GM18873 (cell line): Measurements from ENCODE around the gene CDC42BPG.

Source experiments
- ATAC-seq: cut with Tn5 transposase; IDR thresholded peaks from one replicate; pipeline ENCODE4 v1.9.1; 2021; ENCODE audit warnings: mild to moderate bottlenecking, moderate library complexity, moderate number of reproducible peaks; ENCODE audit not compliant: unreplicated experiment, low FRiP score

Gene CDC42BPG, protein sequence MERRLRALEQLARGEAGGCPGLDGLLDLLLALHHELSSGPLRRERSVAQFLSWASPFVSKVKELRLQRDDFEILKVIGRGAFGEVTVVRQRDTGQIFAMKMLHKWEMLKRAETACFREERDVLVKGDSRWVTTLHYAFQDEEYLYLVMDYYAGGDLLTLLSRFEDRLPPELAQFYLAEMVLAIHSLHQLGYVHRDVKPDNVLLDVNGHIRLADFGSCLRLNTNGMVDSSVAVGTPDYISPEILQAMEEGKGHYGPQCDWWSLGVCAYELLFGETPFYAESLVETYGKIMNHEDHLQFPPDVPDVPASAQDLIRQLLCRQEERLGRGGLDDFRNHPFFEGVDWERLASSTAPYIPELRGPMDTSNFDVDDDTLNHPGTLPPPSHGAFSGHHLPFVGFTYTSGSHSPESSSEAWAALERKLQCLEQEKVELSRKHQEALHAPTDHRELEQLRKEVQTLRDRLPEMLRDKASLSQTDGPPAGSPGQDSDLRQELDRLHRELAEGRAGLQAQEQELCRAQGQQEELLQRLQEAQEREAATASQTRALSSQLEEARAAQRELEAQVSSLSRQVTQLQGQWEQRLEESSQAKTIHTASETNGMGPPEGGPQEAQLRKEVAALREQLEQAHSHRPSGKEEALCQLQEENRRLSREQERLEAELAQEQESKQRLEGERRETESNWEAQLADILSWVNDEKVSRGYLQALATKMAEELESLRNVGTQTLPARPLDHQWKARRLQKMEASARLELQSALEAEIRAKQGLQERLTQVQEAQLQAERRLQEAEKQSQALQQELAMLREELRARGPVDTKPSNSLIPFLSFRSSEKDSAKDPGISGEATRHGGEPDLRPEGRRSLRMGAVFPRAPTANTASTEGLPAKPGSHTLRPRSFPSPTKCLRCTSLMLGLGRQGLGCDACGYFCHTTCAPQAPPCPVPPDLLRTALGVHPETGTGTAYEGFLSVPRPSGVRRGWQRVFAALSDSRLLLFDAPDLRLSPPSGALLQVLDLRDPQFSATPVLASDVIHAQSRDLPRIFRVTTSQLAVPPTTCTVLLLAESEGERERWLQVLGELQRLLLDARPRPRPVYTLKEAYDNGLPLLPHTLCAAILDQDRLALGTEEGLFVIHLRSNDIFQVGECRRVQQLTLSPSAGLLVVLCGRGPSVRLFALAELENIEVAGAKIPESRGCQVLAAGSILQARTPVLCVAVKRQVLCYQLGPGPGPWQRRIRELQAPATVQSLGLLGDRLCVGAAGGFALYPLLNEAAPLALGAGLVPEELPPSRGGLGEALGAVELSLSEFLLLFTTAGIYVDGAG (N-terminal part only)

DNA sequence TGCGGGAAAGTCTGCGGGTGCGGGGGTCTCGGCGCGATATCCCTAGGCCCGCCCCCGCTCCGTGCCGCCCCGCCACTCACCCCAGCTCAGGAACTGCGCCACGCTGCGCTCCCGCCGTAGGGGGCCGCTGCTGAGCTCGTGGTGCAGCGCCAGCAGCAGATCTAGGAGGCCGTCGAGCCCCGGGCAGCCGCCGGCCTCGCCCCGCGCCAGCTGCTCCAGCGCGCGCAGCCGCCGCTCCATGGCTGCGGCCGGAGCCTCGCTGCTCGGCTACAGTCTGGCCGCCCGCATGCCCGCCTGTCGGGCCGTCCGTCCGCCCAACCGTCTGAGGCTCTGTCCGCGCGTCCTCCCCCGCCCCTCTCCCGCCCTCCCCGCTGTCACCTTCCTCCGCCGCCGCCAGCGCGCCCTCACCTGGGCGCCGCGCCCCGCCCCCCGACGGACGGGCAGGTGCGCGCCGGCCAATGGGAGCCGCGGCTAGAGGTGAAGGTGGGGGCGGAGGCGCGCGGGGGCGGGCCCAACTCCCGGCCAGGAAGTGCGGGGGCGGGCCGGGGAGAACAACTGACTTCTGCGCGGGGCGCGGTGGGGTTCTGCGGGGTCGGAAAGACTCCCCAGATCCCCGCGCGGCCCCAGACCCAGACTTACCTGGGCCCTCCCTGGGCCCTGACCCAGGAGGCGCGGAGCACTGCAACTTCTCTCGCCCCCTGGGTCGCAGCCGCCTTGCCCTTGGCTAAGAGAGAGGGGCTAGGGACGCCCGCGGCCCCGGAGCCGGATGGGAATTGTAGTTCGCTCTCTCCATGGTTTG, at the start of gene CDC42BPG:
CDC42BPG (minus strand) TSS at position 324 of the 799 bp plus-strand sequence; CDS start at position 240, 84 bp downstream.
- ATAC-seq: no peak

DNA sequence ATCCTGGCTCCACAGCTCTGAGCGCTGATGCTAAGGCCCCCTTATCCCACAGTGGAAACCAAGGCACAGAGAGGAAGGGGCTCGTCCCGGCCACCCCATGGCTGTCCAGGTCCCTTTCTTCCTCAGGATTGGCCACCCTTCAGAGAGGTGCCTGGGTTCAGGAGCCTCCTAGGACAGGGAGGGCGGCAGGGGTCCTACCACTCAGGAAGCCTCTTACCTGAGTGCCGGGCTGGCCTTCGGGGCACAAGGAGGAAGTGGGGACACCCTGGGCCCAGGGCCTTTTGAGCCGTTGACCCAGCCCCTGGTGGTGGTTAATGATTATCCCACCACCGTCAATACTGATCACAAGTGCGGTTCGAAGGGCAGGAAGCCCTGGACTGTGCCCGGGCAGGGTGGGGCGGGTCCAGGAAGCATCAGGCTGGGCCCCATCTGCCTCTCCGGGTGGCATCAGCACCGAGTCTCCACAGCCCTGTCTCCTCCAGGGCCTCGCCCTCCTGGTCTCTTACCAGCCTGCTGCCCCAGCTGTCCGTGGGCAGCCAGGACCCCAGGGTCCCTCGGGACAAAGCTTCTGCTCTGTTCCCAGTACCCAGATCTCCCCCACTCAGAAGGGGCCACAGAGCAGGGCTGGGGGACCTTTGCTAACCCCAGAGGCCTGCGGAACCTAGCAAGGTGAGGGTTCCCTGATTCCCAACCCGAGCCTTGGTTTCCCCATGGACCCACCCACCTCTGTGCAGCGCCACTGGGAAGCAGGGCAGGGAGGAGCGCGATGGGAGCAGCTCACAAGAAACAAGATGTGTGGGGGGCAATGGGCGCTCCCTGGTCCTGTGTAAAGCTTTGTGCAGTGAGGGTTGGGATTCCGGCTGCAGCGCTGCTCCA, 49.0 kb upstream of the CDC42BPG start:
- ATAC-seq: no peak

DNA sequence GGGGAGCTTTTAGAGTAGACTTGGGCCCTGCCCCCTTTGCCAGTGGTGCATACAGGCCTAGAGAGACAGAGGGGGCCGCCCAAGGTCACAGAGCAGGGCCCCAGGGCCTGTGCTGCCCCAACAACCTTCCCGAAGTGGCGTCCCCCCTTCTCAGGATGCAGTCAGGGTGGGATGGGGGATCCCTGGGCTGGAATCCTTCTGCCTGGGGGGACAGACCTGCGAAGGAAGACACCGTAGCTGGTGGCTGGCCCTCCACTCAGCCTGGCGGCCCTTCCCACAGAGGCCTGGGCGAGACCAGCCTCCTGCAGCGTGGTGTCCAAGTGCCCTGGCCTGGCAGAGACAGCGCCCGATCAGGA, 48.4 kb upstream of the CDC42BPG start:
- no peak for ATAC-seq

DNA sequence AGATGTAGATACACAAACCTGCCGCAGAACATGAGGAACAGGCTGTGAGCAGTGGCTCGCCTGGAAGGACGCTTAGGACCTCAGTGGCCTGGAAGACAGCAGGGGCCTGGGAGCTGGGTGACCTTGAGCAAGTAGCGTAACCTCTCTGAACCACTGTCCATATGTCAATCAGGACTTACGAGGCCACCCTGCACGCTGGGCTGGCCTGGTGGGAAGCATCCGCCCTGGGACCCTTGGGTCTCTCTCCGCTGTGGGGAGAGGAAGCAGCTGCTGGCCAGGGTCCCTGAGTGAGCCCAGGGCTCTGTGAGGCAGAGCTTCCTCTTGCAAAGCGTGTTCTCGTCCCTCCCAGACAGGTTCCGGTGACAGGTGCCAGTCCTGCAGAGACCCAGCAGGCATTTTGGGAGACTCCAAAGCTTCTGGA, 48.0 kb upstream of the CDC42BPG start:
- ATAC-seq: no peak

DNA sequence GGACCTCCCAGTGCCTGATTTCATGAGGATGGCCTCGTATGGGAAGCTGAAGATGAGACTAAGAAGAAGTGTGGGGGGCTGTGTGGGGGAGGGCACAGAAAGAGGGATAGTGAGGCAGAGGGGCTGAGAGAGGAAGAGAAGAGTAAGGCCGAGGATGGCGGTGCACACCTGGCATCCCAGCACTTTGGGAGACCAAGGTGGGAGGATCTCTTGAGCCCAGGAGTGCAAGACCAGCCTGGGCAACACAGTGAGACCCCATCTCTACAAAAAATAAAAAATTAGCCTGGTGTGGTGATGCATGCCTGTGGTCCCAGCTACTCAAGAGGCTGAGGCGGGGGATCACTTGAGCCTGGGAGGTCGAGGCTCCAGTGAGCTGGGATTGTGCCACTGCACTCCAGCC, 47.4 kb upstream of the CDC42BPG start:
- ATAC-seq: no peak

DNA sequence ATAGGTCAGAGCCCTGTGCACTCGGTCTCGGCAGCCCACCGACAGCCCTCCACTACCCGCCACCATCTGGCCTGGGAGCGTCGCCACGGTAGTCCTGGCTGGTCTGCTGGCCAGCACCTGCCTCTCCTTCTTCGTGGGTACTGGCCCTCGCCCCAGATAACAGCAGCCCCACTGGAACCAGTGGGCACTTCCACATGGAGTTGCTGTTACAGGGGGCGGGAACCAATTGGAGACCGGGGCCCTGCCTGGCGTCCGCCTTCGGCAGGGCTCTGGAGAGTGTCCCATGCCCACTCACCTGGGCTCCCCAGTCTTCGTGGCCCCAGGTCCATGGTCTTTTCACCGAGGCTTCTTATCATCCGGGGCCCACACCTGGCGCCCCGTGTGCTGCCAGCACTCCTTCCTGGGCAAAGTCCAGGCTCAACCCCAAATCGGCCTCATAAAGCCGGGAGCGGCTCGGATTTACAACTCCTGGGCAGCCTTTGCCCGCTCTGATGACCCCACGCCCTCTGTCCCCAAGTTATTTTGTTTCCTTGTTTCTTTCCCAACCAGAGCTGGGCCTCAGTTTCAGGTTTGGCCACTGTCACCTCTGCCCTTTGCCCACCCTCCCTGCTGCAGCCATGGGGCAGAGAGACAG, 46.9 kb upstream of the CDC42BPG start:
- no peak for ATAC-seq

DNA sequence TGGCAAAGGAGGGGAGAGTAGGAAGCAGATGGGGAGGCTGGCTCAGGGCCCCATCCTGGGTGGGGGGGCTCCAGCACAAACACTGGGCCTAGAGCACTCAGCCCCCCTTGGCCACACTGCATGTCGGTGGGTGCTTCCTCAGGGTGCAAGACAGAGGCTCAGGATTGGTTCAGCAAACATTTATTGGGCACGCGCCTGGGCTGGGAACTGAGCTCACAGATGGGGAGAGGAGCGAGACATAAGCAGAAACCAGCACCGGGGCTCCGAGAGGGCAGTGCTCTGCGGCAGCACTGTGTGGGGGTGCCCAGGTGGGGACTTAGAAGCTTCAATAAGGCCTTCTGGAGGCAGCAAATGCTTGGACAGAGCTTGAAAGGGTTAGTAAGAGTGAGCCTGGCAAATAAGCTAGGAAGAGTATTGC, 46.1 kb upstream of the CDC42BPG start:
- no peak for ATAC-seq

DNA sequence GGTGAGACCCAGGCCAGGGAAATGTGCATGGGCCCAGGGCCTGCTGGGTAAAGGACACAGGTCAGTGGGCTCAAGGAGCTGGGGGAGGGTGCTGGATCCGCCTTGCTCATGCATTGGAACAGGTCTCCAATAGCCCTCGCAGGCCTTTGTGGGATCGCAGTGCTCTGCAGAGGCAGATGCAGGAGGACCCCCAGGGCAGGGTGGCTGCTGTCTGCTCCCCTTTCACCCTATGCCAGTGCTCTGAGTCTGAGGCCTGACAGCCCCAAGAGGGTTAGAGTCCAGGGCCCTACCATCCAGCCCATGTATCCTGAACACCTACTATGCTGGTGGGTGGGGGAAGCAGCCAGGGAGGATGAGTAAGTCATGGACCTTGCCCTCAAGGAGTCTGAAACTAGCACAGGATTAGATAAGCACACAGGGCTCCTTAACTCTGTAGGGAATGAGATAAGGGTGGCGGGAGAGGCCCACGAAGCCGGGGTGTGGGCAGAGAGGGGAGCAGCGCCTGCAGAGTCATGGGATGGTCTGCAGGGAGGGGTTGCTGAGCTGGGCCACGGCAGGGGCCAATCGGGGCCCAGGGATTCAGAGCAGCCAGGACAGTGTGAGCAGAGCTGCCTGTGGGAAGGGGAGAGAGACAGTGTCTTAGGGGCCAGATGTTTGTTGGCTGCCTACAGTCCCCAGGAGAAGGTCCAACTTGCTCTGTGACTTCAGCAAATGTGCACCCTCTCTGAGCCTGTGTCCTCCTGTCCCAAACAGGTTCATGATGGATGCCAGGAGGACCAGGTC, 44.5 kb upstream of the CDC42BPG start:
- ATAC-seq: no peak

DNA sequence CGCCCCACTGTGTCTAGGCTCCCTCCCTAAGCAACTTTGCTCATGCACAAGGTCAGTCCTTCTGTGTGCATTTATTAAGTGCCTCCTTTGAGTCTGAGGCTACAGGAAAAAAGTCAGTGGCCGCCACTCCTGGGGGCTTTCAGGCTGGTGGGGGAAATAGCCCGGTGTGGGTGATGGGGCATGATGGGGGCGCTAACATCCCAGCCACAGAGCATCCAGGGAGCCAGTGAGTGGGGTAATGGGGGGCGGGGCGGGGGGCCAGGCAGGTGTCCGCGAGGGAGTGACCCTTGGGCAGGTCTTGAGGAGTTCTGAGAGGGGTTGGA, 43.9 kb upstream of the CDC42BPG start:
- ATAC-seq: no peak

DNA sequence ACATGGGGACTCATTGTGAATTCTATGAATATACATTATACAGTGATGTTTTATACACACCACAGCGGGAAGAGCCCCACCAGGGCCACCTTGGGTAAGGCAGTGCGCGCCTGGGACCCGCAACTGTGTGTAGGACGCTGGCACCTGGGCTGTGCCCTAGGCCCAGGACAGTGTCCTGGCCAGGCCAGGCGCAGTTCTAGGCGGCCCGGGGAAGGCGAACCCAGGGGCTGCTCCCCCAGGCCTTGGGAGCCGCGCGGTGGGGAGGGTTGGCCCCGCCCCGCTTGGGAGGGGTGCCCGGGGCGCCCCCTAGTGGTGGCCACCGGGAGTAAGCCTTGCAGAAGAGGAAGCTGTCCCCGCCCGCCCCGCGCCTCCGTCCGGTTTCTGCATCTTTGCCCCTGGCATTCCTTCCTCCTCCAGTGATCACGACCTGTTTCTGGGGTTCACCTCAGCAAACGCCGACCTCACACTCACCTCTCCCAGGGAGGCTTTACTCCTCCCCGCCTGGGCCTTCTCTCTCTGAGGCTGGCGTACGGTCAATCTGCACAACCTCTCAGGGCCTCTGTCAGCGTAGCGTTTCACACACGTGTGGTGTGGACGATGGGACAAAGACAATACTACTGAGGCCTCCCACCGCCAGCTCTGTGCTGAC, 43.4 kb upstream of the CDC42BPG start:
- peak; percentile 51 for ATAC-seq

DNA sequence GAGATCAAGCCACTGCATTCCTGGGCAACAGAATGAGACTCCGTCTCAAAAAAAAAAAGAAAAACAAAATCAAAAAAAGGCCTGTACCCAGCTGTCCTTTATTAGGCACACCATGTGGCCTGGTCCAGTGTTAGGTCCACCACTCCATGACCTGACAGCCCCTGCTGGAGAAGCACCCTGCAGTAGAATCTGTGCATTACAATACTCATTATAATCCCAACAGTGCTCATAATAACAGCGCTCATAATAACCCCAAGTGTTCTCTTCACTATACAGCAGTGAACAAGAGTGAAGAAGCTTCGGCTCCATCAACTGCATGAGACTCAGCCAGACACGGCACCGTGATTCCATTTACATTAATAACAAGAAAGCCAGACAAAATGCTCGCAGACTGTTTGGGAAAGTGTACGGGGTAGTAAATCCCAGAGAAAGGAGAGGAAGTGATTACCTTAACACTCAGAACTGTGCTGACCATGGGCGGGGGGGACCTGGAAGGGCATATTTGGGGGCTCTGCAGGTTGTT, 42.8 kb upstream of the CDC42BPG start:
- ATAC-seq: no peak

DNA sequence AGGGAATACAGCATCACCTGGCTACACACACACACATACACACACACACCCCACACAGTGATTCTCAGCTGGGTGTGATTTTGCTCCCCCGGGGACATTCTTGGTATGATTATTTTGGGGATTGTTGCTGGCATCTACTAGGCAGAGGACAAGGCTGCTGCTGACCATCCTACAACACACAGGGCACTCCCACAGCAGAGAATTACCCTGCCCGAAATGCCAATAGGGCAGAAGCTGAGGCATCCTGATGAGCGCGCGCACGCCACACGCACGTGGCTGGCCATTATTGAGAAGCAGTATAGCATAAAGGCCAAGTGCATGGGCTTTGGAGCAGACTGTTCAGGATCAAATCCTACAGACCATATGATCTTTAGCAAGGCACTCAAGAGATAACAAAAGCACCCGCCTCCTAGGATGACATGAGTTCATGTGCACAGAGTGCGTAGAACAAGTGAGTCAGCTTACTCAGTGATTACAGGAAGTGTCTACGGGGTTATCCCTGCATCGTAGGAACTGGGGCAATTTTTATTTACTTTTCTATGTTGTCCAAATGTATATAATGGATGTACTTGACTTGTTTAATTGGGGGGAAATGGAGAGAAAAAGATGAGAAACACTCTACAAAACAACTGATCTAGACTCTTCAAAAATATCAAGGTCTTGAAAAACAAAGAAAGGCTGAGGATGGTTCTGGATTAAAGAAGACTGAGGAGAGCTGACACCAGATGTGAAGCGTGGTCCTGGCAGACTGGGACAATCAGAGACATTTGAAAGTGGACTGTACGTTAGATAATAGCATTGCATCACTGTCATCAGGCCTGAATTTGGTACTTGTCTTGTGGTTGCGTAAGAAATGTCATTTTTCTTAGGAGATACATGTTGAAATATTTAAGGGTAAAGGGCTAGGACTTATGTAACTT, 41.2 kb upstream of the CDC42BPG start:
- no peak for ATAC-seq

DNA sequence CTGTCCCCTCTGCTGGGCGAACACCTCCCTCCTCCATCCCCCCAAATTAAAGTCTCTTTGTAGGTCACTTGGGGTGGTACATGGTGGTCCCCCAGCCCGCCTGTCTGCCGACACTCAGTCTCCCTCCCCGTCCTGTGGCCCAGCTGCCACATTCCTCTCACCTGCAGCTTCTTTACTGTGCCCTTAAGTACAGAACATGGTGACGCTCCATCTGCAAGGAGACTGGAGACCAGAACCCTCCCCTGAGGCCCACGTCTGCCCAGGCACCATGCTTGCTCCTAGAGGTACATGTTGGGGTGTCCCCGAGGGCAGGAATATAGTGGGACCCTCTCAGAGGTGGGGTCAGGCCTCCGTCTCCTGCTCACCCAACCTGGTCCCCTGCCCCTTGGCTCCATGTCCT, 39.6 kb upstream of the CDC42BPG start:
- no peak for ATAC-seq

DNA sequence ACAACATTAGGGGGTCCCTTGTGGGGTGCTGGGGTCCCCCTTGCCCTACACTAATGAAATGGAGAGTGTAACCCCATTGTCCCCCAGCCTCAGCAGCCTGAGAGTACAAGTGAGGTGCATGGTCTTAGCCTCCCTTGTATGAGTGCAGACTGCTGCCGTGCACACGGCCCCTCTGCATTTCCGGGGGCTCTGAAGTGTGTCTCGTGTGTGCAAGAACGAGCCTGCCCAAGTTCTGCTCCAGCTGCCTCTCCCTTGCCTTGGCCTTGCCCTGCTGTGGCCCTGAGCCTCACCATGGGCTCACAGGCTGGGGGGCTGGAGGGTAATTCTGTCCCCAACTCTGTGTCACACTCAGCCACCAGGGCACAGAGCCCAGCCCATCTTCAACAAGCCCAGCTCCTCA, 39.1 kb upstream of the CDC42BPG start:
- no peak for ATAC-seq

DNA sequence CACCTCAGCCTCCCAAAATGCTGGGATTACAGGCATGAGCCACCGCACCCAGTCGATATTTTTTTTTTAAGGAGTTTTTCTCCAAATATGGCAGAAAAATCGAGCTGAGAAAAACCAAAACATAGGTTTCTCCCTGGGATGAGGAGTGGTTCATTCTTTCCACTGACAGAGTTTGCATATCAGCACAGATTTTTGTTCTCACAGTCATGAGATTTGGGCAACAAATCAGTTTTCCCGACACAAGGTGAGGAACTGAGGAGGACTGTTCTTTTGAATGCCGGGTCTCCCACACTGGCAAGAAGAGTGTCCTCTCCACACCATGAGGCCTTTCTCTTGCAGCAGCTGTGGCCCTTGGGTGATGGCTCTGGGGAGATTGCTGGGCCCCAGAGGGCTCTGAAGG, 37.8 kb upstream of the CDC42BPG start:
- no peak for ATAC-seq

DNA sequence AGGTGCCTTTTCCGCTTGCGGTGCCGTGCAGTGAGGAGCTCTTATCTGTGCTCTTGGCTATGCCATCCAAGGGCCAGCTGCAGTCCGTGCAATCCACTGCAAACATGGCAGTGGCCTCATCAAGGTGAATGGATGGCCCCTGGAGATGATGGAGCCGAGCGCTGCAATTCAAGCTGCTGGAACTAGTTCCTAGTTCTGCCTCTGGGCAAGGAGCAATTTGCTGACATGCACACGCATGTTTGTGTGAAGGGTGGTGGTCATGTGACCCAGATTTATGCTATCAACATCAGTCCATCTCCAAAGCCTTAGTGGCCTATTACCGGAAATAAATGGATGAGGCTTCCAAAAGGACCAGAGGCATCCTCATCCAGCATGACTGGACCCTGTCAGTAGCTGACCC, 37.0 kb upstream of the CDC42BPG start:
- ATAC-seq: no peak
